MM.1S (cell line): ENCODE data around the gene SFMBT1.

Experiments
- DNase-seq: peaks from one replicate; pipeline ENCODE4 v3.0.0-alpha.2; 2015
- H2AFZ ChIP-seq: fragments of 300-600 bp; sonication (generic); 2 replicates; pipeline ENCODE4 v1.6.0; 2016; ENCODE audit warnings: antibody characterized with exemption, low read length
- H3F3A ChIP-seq: fragments of 300-600 bp; sonication (generic); 2 replicates; pipeline ENCODE4 v1.6.1; 2016; ENCODE audit warnings: mild to moderate bottlenecking, antibody characterized with exemption, low read length, moderate library complexity, mixed read lengths; ENCODE audit not compliant: insufficient read depth
- H3K27ac ChIP-seq: fragments of 300-600 bp; sonication (generic); 2 replicates; pipeline ENCODE4 v1.5.1; 2016; ENCODE audit warnings: mild to moderate bottlenecking, low read length
- H3K27me3 ChIP-seq: fragments of 300-600 bp; sonication (generic); replicated peaks from 2 replicates; pipeline ENCODE4 v1.6.0; 2016; ENCODE audit warnings: low read length; ENCODE audit not compliant: insufficient read depth
- H3K36me3 ChIP-seq: fragments of 300-600 bp; sonication (generic); replicated peaks from 2 replicates; pipeline ENCODE4 v1.6.1; 2016; ENCODE audit warnings: mild to moderate bottlenecking, low read length, mixed read lengths; ENCODE audit not compliant: insufficient read depth
- H3K4me1 ChIP-seq: fragments of 300-600 bp; sonication (generic); 2 replicates; pipeline ENCODE4 v1.6.1; 2016; ENCODE audit warnings: low read length, mixed read lengths
- H3K4me2 ChIP-seq: fragments of 300-600 bp; sonication (generic); 2 replicates; pipeline ENCODE4 v1.6.0; 2016; ENCODE audit warnings: low read depth, low read length
- H3K4me3 ChIP-seq: fragments of 300-600 bp; sonication (generic); 2 replicates; pipeline ENCODE4 v1.5.1; 2016; ENCODE audit warnings: low read length, mixed read lengths
- H3K79me2 ChIP-seq: fragments of 300-600 bp; sonication (generic); 2 replicates; pipeline ENCODE4 v1.6.1; 2016; ENCODE audit warnings: mixed run types, low read length, mixed read lengths
- H3K9ac ChIP-seq: fragments of 300-600 bp; sonication (generic); 2 replicates; pipeline ENCODE4 v1.6.1; 2016; ENCODE audit warnings: low read length, mixed read lengths
- H3K9me2 ChIP-seq: fragments of 300-600 bp; sonication (generic); replicated peaks from 2 replicates; pipeline ENCODE4 v1.6.1; 2016; ENCODE audit warnings: mild to moderate bottlenecking, low read length, mixed read lengths; ENCODE audit not compliant: insufficient read depth
- H3K9me3 ChIP-seq: fragments of 300-600 bp; sonication (generic); replicated peaks from 2 replicates; pipeline ENCODE4 v1.6.1; 2016; ENCODE audit warnings: mild to moderate bottlenecking, low read length, mixed read lengths; ENCODE audit not compliant: insufficient read depth
- H4K20me1 ChIP-seq: fragments of 300-600 bp; sonication (generic); 2 replicates; pipeline ENCODE4 v1.6.1; 2016; ENCODE audit warnings: mild to moderate bottlenecking, low read length, moderate library complexity, mixed read lengths; ENCODE audit not compliant: insufficient read depth
- EZH2 ChIP-seq: fragments of 300-600 bp; sonication (generic); optimal IDR thresholded peaks from 2 replicates; pipeline ENCODE3; 2017; ENCODE audit warnings: low read depth, mild to moderate bottlenecking, antibody characterized with exemption, low read length, mixed read lengths
- EZH2phosphoT487 ChIP-seq: fragments of 300-600 bp; sonication (generic); IDR thresholded peaks from 2 replicates; pipeline ENCODE4 v1.6.1; 2018; ENCODE audit warnings: antibody characterized with exemption, low read length
- TF ChIP-seq, protein P1 (sequence below): fragments of 300-600 bp; sonication (generic); IDR thresholded peaks from 2 replicates; pipeline ENCODE4 v1.5.1; 2016; ENCODE audit warnings: antibody characterized with exemption, low read length, mixed read lengths

SFMBT1 gene

DNA sequence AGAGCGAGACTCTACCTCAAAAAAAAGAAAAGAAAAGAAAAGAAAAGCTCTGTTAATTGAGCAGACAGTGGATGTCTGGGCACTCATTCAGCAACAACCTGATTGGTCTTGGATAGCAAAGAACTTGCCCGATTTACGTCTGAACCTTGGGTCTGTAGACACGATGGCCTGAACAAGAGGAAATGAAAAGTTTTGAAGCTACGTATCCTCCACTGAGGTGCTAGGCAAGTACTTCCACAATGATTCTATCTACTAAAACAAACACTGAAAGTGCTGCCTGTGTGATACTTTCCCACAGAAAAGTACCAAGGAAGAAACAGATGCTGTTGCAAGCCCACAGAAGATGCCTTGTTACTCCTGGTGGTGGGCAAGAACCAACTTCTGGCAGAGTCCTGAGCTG is 189.2 kb downstream of the SFMBT1 start:
- Histone ChIP-seq H4K20me1 (no peaks in the 10 kb centered on the region), H3K4me2 (no peak overlapping the region), H3K79me2 (no peaks in the 10 kb centered on the region), H3K4me1 (no peaks in the 10 kb centered on the region), H3K27me3 (no peaks in the 10 kb centered on the region), H3K9me3 (no peaks in the 10 kb centered on the region), H2AFZ (no peak overlapping the region), H3K9ac (no peak overlapping the region), H3K4me3 (no peak overlapping the region), H3K36me3 (no peaks in the 10 kb centered on the region), H3K27ac (no peak overlapping the region), H3F3A (no peaks in the 10 kb centered on the region), H3K9me2 (no peaks in the 10 kb centered on the region)
- TF ChIP-seq, protein P1, sequence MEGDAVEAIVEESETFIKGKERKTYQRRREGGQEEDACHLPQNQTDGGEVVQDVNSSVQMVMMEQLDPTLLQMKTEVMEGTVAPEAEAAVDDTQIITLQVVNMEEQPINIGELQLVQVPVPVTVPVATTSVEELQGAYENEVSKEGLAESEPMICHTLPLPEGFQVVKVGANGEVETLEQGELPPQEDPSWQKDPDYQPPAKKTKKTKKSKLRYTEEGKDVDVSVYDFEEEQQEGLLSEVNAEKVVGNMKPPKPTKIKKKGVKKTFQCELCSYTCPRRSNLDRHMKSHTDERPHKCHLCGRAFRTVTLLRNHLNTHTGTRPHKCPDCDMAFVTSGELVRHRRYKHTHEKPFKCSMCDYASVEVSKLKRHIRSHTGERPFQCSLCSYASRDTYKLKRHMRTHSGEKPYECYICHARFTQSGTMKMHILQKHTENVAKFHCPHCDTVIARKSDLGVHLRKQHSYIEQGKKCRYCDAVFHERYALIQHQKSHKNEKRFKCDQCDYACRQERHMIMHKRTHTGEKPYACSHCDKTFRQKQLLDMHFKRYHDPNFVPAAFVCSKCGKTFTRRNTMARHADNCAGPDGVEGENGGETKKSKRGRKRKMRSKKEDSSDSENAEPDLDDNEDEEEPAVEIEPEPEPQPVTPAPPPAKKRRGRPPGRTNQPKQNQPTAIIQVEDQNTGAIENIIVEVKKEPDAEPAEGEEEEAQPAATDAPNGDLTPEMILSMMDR = no peak
- TF ChIP-seq EZH2phosphoT487 (no peak), EZH2 (no peak)
- DNase-seq = no peak

DNA sequence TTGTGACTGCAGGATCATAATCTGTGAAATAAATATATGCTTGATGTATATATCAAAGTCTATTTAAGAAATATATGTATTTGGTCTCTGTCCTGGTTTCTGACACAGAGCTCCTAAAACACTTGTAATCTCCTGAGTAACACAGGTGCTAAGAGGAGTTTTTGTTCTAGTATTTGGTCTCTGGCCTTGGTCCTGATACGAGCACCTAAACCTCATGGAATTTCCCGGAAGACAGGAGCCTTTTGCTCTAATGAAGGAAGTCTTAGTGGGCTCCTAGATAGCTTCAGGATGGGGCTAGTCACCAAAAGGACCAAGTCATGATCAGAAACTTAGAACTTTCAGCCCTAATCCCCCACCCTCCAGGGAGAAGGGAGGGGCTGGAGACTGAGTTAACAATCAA is 191.9 kb downstream of the SFMBT1 start:
- no peak overlapping the region for H3K4me2 ChIP-seq
- no peaks in the 10 kb centered on the region for H4K20me1 ChIP-seq
- H3K27me3 ChIP-seq = no peaks in the 10 kb centered on the region
- H3F3A ChIP-seq = no peaks in the 10 kb centered on the region
- no peaks in the 10 kb centered on the region for H3K9me2 ChIP-seq
- H3K4me1 ChIP-seq = no peaks in the 10 kb centered on the region
- no peaks in the 10 kb centered on the region for H3K9me3 ChIP-seq
- TF ChIP-seq, protein P1 = no peak
- TF ChIP-seq EZH2 = no peak
- no peak for TF ChIP-seq EZH2phosphoT487
- H3K79me2 ChIP-seq = no peaks in the 10 kb centered on the region
- H3K4me3 ChIP-seq = no peak overlapping the region
- DNase-seq = no peak
- no peaks in the 10 kb centered on the region for H3K36me3 ChIP-seq
- no peak overlapping the region for H2AFZ ChIP-seq
- H3K9ac ChIP-seq = no peak overlapping the region
- H3K27ac ChIP-seq = no peak overlapping the region
